Right cardiac atrium (tissue), 5 donors: ENCODE measurements around the gene FHIT. TPM values are rescaled to one million over a fixed set of nuclear protein-coding genes. Genes with fewer than 3 reads are reported as not detected.
"Not testable (repeated sequence)": the region's sequence is repeated elsewhere in the genome, so short reads cannot be mapped to it uniquely, and the experiment has no call there.

ENCODE experiments used
- ATAC-seq, 2 donors: fragments of 200-7000 bp; cut with Tn5 transposase; one replicate each; pipeline versions ENCODE4 v1.8.0 to v1.9.1; 2020; ENCODE audit warnings: moderate library complexity in 2 of 2, mild to moderate bottlenecking in 1 of 2
- DNase-seq, 3 donors: peaks; one replicate each; pipeline ENCODE4 v3.0.0-alpha.2; 2020
- H3K27ac ChIP-seq: one replicate; pipeline ENCODE4 v1.5.1; 2013; ENCODE audit warnings: mild to moderate bottlenecking, low read length, control low read depth, moderate library complexity
- H3K27me3 ChIP-seq: one replicate; pipeline ENCODE4 v1.6.1; 2013; ENCODE audit not compliant: control insufficient read depth, insufficient read depth
- H3K4me1 ChIP-seq: one replicate; pipeline ENCODE4 v1.6.1; 2013; ENCODE audit warnings: low read length; ENCODE audit not compliant: control insufficient read depth, insufficient read depth
- H3K4me3 ChIP-seq: one replicate; pipeline ENCODE4 v1.5.1; 2013; ENCODE audit warnings: low read length, control low read depth
- H3K9me3 ChIP-seq: one replicate; pipeline ENCODE4 v1.6.1; 2013; ENCODE audit warnings: low read length; ENCODE audit not compliant: control insufficient read depth
- WGBS: extraction: QIAGEN DNeasy Blood & Tissue Kit; methylation state at CpG from one replicate; pipeline ENCODE4 v1.1.7; 2013; 5-methylcytosine and 5-hydroxymethylcytosine counted together
- intact Hi-C, 4 donors: fragments of 100-400 bp; cut with DNase I; formaldehyde crosslinking; loops; one replicate each; pipeline versions ENCODE4 v1.11.0 to v1.14.0; 2022 to 2023
- polyA plus RNA-seq: library from polyadenylated mRNA; stranded (reverse); fragments of 200-250 nt; gene quantifications from one replicate; pipeline ENCODE4 v1.2.3, GENCODE V29; 2013
- total RNA-seq, 4 donors: library from RNA; stranded (reverse); fragmentation: NEBNext Ultra II Directional; extraction: Animal tissue kit (Norgen Biotek cat#: 25700); gene quantifications; one replicate each; pipeline ENCODE4 v1.2.1, GENCODE V29; 2021
- donor health status: healthy with polysubstance abuse.
- donor health status: DM: no; HTN: yes; CAD: no.
- donor health status: DM: no; HTN: no; CAD: no.
- donor health status: DM: no; HTN: yes; CAD: no; lungs with severe emphysema.
- donor health status: DM: yes; HTN: yes; CAD: no.

The FHIT gene
- total and polyA plus RNA-seq, 5 donors: 16.5 to 25.8 (median 21.4) TPM

- intact Hi-C loops: no loop called here
- 83% methylated on average over 5 of the region's 5 CpGs for WGBS
- Histone ChIP-seq H3K4me3 (no peak overlapping the region), H3K4me1 (no peaks in the 10 kb centered on the region), H3K27ac (no peak overlapping the region), H3K27me3 (no peaks in the 10 kb centered on the region), H3K9me3 (no peaks in the 10 kb centered on the region)
- DNase-seq (no peak), ATAC-seq (no peak)
Observed at GRCh38 chr3:61029194-61029593, 222.1 kb downstream of the FHIT start.

- DNase-seq (no peak), ATAC-seq (no peak)
- H3K4me1 ChIP-seq: no peaks in the 10 kb centered on the region
- WGBS: 73% methylated on average over 1 of the region's 1 CpG
- no peak overlapping the region for H3K27ac ChIP-seq
- no peak overlapping the region for H3K4me3 ChIP-seq
- no peaks in the 10 kb centered on the region for H3K9me3 ChIP-seq
- H3K27me3 ChIP-seq: no peaks in the 10 kb centered on the region
- intact Hi-C loops: no loop called here
Observed at GRCh38 chr3:61018807-61019206, 232.4 kb downstream of the FHIT start.

- H3K4me3 ChIP-seq, H3K9me3 ChIP-seq, intact Hi-C loops, H3K27ac ChIP-seq, ATAC-seq, H3K4me1 ChIP-seq, DNase-seq, H3K27me3 ChIP-seq: not testable (repeated sequence)
- WGBS: 90% methylated on average over 6 of the region's 6 CpGs
Observed at GRCh38 chr3:61017028-61017427, 234.2 kb downstream of the FHIT start.

- no peak overlapping the region for H3K27ac ChIP-seq
- no peaks in the 10 kb centered on the region for H3K27me3 ChIP-seq
- intact Hi-C loops: no loop called here
- H3K4me3 ChIP-seq: no peak overlapping the region
- WGBS: 89% methylated on average over 1 of the region's 1 CpG
- no peak for DNase-seq
- no peak for ATAC-seq
- H3K4me1 ChIP-seq: no peaks in the 10 kb centered on the region
- no peaks in the 10 kb centered on the region for H3K9me3 ChIP-seq
Observed at GRCh38 chr3:61015859-61016258, 235.4 kb downstream of the FHIT start.

- Histone ChIP-seq H3K9me3 (no peaks in the 10 kb centered on the region), H3K4me3 (no peak overlapping the region), H3K27me3 (no peaks in the 10 kb centered on the region), H3K4me1 (no peaks in the 10 kb centered on the region), H3K27ac (no peak overlapping the region)
- no peak for DNase-seq
- no peak for ATAC-seq
- intact Hi-C loops: no loop called here
- 81% methylated on average over 2 of the region's 2 CpGs for WGBS
Observed at GRCh38 chr3:61015408-61015807, 235.8 kb downstream of the FHIT start.

- Histone ChIP-seq H3K4me1 (no peaks in the 10 kb centered on the region), H3K9me3 (no peaks in the 10 kb centered on the region), H3K27ac (no peak overlapping the region), H3K27me3 (no peaks in the 10 kb centered on the region), H3K4me3 (no peak overlapping the region)
- intact Hi-C loops: no loop called here
- peak in 1 of 3 donors; percentile 18 for DNase-seq
- ATAC-seq: peak; percentile 44 to 47
- WGBS: 40% methylated on average over 5 of the region's 5 CpGs
Observed at GRCh38 chr3:61008998-61009380, 242.3 kb downstream of the FHIT start.

GRCh38 chr3:61008153-61008997, 242.9 kb downstream of the FHIT start:
- Histone ChIP-seq H3K9me3 (no peaks in the 10 kb centered on the region), H3K27ac (no peak overlapping the region), H3K27me3 (no peaks in the 10 kb centered on the region), H3K4me1 (no peaks in the 10 kb centered on the region), H3K4me3 (no peak overlapping the region)
- intact Hi-C loops: no loop called here
- WGBS: 80% methylated on average over 5 of the region's 5 CpGs
- no peak for ATAC-seq
- no peak for DNase-seq

GRCh38 chr3:61005591-61005990, 245.7 kb downstream of the FHIT start:
- ATAC-seq: no peak
- intact Hi-C loops: no loop called here

GRCh38 chr3:60998858-60999257, 252.4 kb downstream of the FHIT start:
- intact Hi-C loops: no loop called here
- DNase-seq: no peak

More at GRCh38 chr3:61005591-61005990, 245.7 kb downstream of the FHIT start:
- Histone ChIP-seq H3K9me3 (no peaks in the 10 kb centered on the region), H3K4me3 (no peak overlapping the region), H3K27ac (no peak overlapping the region), H3K27me3 (no peaks in the 10 kb centered on the region), H3K4me1 (no peaks in the 10 kb centered on the region)
- DNase-seq: no peak
- WGBS: 68% methylated on average over 4 of the region's 4 CpGs

GRCh38 chr3:60992395-60992794, 258.9 kb downstream of the FHIT start:
- 41% methylated on average over 5 of the region's 5 CpGs for WGBS
- Histone ChIP-seq H3K4me3 (no peak overlapping the region), H3K9me3 (no peaks in the 10 kb centered on the region), H3K27ac (no peak overlapping the region), H3K27me3 (no peaks in the 10 kb centered on the region), H3K4me1 (no peaks in the 10 kb centered on the region)
- intact Hi-C loops: no loop called here
- DNase-seq (peak in 2 of 3 donors; percentile 37 to 39), ATAC-seq (peak in 1 of 2 donors; percentile 24)

More at GRCh38 chr3:60998858-60999257, 252.4 kb downstream of the FHIT start:
- Histone ChIP-seq H3K4me1 (no peaks in the 10 kb centered on the region), H3K4me3 (no peak overlapping the region), H3K27ac (no peak overlapping the region), H3K9me3 (no peaks in the 10 kb centered on the region), H3K27me3 (no peaks in the 10 kb centered on the region)
- no peak for ATAC-seq
- WGBS: 89% methylated on average over 3 of the region's 3 CpGs

GRCh38 chr3:60990442-60990730, 260.9 kb downstream of the FHIT start:
- ATAC-seq (no peak), DNase-seq (no peak)
- no peak overlapping the region for H3K4me3 ChIP-seq
- H3K27ac ChIP-seq: no peak overlapping the region
- no peaks in the 10 kb centered on the region for H3K9me3 ChIP-seq
- H3K27me3 ChIP-seq: no peaks in the 10 kb centered on the region
- 67% methylated on average over 3 of the region's 3 CpGs for WGBS
- no peaks in the 10 kb centered on the region for H3K4me1 ChIP-seq
- intact Hi-C loops: no loop called here
